Calu3 (cell line): ENCODE data around the gene IFNG. TPM values are rescaled to one million over a fixed set of nuclear protein-coding genes. Genes with fewer than 3 reads are reported as not detected.

Experiments used
- BruUV-seq: library from RNA; stranded (reverse); fragments of 400-500 nt; replicated peaks from 2 replicates; lab custom pipeline; 2021; lab: Mats Ljungman, UMichigan
- CTCF ChIA-PET: fragments of 300-600 bp; sonication (Branson Sonifier 250); formaldehyde crosslinking; loops from one replicate; lab custom pipeline; 2022; ENCODE audit warnings: antibody characterized with exemption; lab: Charles Lee
- DNase-seq: peaks from one replicate; pipeline ENCODE4 v3.0.0; 2022
- H3K27ac Mint-ChIP-seq: one replicate; pipeline ENCODE4 v1.8.0; 2022; ENCODE audit warnings: mixed read lengths; ENCODE audit not compliant: unreplicated experiment
- H3K27me3 Mint-ChIP-seq: one replicate; pipeline ENCODE4 v1.8.0; 2022; ENCODE audit warnings: mixed read lengths; ENCODE audit not compliant: unreplicated experiment
- H3K36me3 Mint-ChIP-seq: one replicate; pipeline ENCODE4 v1.8.0; 2022; ENCODE audit warnings: mild to moderate bottlenecking, moderate library complexity, mixed read lengths; ENCODE audit not compliant: insufficient read depth, unreplicated experiment
- H3K4me1 Mint-ChIP-seq: one replicate; pipeline ENCODE4 v1.8.0; 2022; ENCODE audit warnings: mild to moderate bottlenecking, low read depth, mixed read lengths; ENCODE audit not compliant: unreplicated experiment
- H3K4me3 Mint-ChIP-seq: one replicate; pipeline ENCODE4 v1.8.0; 2022; ENCODE audit warnings: mild to moderate bottlenecking, low read depth, moderate library complexity, mixed read lengths; ENCODE audit not compliant: unreplicated experiment
- H3K9me3 Mint-ChIP-seq: one replicate; pipeline ENCODE4 v1.8.0; 2022; ENCODE audit warnings: low read depth, mixed read lengths; ENCODE audit not compliant: unreplicated experiment
- CTCF ChIP-seq: fragments of 200-600 bp; IDR thresholded peaks from one replicate; pipeline ENCODE4 v1.8.0; 2022; ENCODE audit warnings: antibody characterized with exemption; ENCODE audit not compliant: unreplicated experiment
- intact Hi-C: fragments of 100-400 bp; cut with micrococcal nuclease; formaldehyde crosslinking; loops from one replicate; pipeline ENCODE4 v1.10.0; 2022; ENCODE audit not compliant: unreplicated experiment
- total RNA-seq: library from RNA; stranded (reverse); gene quantifications from 2 replicates; pipeline ENCODE4 v1.2.3, GENCODE V29; 2022

Gene IFNG
- total RNA-seq, 1 experiment from 2014 or later = not detected

- no peak for DNase-seq
- no peaks in the 10 kb centered on the region for H3K4me1 Mint-ChIP-seq
- intact Hi-C loops = no loop called here
- H3K4me3 Mint-ChIP-seq = no peak overlapping the region
- H3K9me3 Mint-ChIP-seq = no peaks in the 10 kb centered on the region
- no peaks in the 10 kb centered on the region for H3K36me3 Mint-ChIP-seq
- H3K27ac Mint-ChIP-seq = no peak overlapping the region
- CTCF ChIA-PET = no interaction called here
- no peak for TF ChIP-seq CTCF
- H3K27me3 Mint-ChIP-seq = peaks cover 100% of the 10 kb centered on the region
- BruUV-seq = no TSS peak
These were observed 19.0 kb downstream of the IFNG start for GRCh38 chr12:68140556-68140955.

GRCh38 chr12:68139941-68140340 lies 19.6 kb downstream of the IFNG start:
- Mint-ChIP-seq H3K27ac (no peak overlapping the region), H3K9me3 (no peaks in the 10 kb centered on the region), H3K4me3 (no peak overlapping the region), H3K27me3 (peaks cover 100% of the 10 kb centered on the region), H3K36me3 (no peaks in the 10 kb centered on the region), H3K4me1 (no peaks in the 10 kb centered on the region)
- DNase-seq = no peak
- intact Hi-C loops = no loop called here
- no peak for TF ChIP-seq CTCF
- BruUV-seq = no TSS peak
- CTCF ChIA-PET = no interaction called here

GRCh38 chr12:68139001-68139400 lies 20.5 kb downstream of the IFNG start:
- no TSS peak for BruUV-seq
- Mint-ChIP-seq H3K27me3 (peaks cover 100% of the 10 kb centered on the region), H3K9me3 (no peaks in the 10 kb centered on the region), H3K27ac (no peak overlapping the region), H3K4me3 (no peak overlapping the region), H3K4me1 (no peaks in the 10 kb centered on the region), H3K36me3 (no peaks in the 10 kb centered on the region)
- intact Hi-C loops = no loop called here
- TF ChIP-seq CTCF = no peak
- CTCF ChIA-PET = no interaction called here
- no peak for DNase-seq

GRCh38 chr12:68138480-68138879 lies 21.1 kb downstream of the IFNG start:
- DNase-seq = no peak
- no peaks in the 10 kb centered on the region for H3K36me3 Mint-ChIP-seq
- H3K4me3 Mint-ChIP-seq = no peak overlapping the region
- no peak for TF ChIP-seq CTCF
- no TSS peak for BruUV-seq
- H3K27ac Mint-ChIP-seq = no peak overlapping the region
- H3K27me3 Mint-ChIP-seq = peaks cover 100% of the 10 kb centered on the region
- CTCF ChIA-PET = no interaction called here
- no peaks in the 10 kb centered on the region for H3K4me1 Mint-ChIP-seq
- intact Hi-C loops = no loop called here
- H3K9me3 Mint-ChIP-seq = no peaks in the 10 kb centered on the region
